Anterior cingulate cortex (tissue), 58 donors: Measurements from ENCODE around the gene POU6F1.
"Not testable (repeated sequence)": the region's sequence is repeated elsewhere in the genome, so short reads cannot be mapped to it uniquely, and the experiment has no call there.

ENCODE experiments used
- DNase-seq, 58 donors: peaks; one replicate each; lab custom pipeline; 2025; lab: John Stamatoyannopoulos, UW

The POU6F1 gene

GRCh38 chr12:51229116-51229809 lies 11.4 kb upstream of the POU6F1 start:
- no peak for DNase-seq

DNA sequence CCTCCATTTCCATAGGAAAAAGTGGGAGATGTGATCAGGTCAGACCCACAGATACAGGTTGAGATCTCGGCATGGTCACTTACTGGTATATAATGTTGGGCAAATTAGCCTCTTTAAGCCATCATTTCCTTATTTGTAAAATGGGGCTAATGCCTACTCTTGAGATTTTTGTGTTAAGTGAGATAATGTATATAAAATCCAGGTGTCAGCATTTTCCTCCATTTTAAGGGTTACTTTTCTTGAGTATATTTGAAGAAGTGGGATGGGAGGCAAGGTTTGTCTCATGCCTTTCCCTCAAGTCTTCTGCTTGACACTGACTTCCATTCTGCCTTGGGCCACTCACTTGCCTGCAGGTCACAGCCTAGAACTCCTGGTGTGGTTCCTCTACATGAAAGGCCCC lies 10.1 kb upstream of the POU6F1 start:
- DNase-seq = no peak

DNA sequence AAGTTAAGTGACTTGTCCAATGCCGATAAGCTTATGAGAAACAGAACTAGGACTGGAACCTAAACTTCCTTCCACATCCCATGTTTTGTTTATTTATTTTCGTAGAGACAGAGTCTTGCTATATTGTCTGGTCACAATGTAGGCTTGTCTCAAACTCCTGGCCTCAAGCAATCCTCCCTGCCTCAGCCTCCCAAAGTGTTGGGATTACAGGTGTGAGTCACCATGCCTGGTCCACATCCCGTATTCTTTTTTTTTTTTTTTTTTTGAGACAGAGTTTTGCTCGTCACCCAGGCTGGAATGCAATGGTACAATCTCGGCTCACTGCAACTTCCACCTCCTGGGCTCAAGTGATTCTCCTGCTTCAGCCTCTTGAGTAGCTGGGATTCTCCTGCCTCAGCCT lies 9.2 kb upstream of the POU6F1 start:
- not testable (repeated sequence) for DNase-seq

DNA sequence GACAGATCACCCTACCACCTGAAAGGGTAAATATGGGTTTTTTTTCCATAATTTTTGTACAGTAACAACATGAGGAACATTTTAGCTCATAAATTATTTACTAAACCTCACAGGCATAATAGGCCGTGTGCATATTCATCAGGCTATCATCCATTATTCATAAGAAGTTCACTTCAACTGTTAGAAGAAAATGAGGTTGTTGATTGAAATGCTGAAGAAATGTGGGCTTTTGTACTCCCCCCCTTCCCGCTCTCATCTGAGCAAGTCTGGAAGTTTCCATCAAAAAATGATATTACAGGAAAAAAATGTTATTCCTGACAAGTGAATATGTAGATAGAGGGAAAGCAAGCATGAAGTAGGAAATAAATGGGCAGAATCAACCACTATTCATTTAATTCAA lies 7.9 kb upstream of the POU6F1 start:
- DNase-seq = no peak

- no peak for DNase-seq
Observed at GRCh38 chr12:51225234-51225633, 7.4 kb upstream of the POU6F1 start.

DNA sequence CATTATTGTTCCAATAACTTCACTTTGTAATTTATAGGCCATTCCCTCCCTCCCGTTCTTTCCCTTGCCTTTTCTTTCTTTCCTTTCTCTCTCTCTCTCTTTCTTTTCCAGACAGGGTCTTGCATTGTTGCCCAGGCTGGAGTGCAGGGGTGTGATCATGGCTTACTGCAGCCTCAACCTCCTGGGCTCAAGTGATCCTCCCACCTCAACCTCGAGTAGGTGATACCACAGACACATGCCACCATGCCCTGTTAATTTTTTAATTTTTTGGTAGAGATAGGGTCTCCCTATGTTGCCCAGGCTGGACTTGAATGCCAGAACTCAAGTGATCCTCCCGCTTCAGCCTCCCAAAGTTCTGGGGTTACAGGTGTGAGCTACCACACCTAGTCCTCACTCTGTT lies 6.8 kb upstream of the POU6F1 start:
- DNase-seq = no peak

- peak in 1 of 58 donors; percentile 21 for DNase-seq
Observed at GRCh38 chr12:51222461-51222860, 4.6 kb upstream of the POU6F1 start.

DNA sequence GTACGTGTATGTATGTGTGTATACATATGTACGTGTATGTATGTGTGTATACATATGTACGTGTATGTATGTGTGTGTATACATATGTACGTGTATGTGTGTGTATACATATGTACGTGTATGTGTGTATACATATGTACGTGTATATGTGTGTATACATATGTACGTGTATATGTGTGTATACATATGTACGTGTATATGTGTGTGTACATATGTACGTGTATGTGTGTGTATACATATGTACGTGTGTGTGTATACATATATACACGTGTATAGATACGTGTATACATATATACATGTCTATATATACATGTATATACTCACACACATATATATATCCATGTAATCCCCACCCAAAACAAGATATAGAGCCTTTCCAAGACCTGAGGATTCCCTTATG lies 2.0 kb upstream of the POU6F1 start:
- not testable (repeated sequence) for DNase-seq

DNA sequence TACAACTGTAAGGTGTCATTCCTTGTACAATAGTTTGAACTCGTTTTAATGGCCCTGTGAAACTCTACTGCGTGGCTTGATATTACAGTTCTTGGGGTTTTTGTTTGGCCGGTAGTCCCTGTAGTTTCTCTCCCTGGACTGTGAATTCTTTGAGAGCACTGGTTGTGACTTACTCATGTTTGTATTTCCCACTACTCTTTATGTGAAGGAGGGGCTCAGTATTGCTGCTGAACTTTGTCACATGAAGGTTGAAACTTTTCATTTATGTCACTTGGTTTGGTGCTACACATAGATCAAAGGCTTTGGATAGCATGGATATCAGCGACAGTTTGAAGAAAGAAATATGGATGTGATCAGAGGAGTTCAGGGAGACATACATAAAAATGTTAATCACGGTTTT lies 1.5 kb upstream of the POU6F1 start:
- DNase-seq = no peak

DNA sequence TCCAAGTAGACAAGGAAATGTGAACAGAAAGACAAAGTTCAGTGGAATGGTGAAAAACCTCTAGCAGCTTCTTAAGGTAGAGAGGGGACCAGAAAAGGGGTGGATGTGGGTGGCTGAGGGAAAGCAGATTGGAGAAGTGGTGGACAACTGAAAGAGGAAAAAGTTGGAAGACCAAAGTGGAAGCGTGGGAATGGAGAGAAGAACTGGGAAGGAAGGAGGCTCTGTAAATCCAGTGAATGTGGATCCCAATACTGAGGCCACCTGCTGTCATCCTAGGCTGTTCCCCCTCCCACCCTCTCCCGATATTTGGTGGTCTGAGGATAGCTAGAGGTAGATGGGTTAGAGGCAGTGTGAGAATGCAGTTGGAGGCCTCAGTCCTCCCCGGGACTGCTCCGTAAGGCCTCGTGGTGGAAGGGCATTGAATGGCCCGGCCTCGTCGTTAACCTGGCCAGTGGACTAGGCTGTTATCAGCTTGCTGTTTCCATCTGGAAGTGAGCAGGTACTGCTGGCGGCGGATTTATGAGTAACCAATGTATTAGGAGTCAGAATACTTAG lies 822 bp upstream of the POU6F1 start:
- no peak for DNase-seq

DNA sequence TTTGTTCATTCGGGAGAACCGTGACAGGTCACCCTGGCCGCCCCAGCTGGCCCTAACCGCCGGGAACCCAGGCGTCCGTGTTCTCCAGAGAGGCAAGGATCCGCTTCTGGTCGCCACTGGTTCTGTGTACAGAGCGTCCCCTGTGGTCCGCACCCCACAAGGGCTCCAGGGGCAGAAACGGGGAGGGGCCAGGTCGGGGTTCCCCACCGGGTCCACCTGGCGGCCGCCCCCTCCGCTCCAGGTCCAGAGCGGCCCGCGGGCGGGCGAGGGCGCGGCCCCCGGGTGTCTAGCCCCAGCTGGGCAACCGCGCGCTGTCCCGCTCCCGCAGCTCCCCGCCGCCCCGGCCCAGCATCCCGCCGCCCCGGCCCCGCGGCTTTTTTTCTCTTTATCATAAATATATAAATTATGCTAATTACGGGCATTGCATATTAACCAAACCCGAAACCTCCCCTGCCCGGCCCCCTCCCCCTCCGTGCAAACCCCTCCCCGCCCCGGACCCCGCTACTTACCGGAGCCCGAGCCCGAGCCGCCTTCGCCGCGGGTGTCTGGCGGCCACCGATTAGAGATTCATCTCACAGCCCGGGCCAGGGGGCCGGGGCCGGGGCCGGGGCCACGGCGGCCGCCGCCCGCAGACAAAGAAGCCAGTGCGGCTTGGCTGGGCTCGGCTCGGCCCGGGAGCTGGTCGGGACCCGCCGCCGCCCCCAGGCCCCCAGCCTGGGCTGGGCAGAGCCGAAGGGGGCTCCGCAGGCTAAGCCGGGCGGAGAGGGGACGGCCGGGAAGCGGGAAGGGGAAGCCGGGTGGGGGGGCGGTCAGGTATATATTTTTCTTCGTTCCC lies 512 bp downstream of the POU6F1 start:
- peak in 50 of 58 donors; percentile 21 to 79 (median 58) for DNase-seq

DNA sequence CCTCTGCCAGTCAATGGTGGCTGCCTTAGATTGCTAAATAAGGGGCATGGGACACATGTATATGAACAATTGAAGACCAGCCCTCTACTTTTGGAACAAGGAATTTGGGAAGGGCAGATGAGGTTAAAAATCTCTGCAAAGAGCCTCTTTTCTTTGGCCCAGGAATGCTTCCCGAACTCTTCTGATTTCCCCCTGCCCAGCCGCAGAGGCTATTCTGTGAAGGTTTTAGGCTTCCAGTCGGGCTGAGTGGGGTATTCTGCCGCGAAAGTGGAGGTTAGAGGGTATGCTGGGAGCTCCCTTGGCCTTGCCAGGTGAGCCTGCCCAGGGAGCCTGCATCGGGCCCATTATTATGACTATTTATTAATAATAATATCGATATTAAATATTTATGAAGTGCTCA lies 1.2 kb downstream of the POU6F1 start:
- DNase-seq = peak in 1 of 58 donors; percentile 43

- DNase-seq = no peak
Observed at GRCh38 chr12:51214895-51215294, 3.0 kb downstream of the POU6F1 start.

DNA sequence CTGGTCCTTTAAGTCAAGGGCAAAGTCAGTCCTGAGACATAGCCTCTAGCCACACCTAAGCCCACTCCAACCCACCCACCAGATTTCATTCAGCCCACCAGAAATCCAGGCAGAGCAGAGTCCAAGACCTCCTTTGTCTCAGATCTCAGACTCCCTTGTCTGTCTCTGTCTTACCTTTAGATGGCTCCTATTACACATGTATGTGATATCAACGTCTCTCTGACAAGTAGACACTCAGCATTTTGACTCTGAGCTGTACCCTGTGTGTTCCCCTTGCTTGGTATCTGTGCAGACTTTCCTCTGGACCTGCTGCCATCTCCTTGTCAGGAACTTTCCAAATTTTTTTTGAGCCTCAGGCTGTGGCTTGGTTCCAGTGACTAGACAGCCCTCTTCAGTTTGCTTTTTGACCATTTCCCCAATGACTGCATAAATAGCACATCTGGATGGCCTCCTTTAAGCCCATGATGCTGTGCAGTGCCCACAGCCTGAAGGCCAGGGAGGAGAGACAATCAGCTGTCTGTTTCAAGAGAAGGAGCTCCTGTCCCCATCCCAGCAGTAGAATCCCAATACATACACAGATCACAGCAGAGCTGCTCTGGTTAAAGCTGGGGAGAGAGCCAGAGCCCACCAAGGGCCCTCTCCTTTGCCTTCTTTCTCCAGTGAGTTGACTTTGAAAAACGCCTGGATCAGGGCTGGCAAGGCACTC lies 7.0 kb downstream of the POU6F1 start:
- peak in 32 of 58 donors; percentile 7 to 74 (median 32) for DNase-seq

GRCh38 chr12:51209259-51209658 lies 8.6 kb downstream of the POU6F1 start:
- DNase-seq = no peak

DNA sequence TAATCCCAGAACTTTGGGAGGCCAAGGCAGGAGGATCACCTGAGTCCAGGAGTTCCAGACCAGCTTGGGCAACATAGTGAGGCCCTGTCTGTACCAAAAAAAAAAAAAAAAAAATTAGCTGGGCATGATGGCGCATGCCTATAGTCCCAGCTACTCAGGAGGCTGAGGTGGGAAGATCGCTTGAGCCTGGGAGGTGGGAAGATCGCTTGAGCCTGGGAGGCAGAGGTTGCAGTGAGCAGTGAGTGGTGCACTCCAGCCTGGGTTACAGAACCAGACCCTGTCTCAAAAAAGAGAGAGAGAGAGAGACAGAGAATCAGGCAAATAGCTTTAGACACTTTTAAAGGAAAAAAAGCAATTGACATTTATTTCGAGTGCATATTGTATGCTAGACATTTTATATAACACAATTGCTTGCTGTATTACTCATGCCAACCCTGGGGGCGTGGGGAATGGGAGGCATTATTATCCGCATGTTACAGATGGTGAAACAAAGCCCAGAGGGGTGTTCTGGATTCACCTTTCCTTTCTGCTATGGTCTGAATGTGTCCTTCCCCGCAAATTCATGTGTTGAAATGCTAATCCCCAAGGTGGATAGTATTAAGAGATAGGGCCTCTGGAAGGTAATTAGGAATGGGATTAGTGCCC lies 9.7 kb downstream of the POU6F1 start:
- no peak for DNase-seq

- peak in 23 of 58 donors; percentile 7 to 59 (median 33) for DNase-seq
Observed at GRCh38 chr12:51205350-51205749, 12.5 kb downstream of the POU6F1 start.

GRCh38 chr12:51202718-51203117 lies 15.1 kb downstream of the POU6F1 start:
- no peak for DNase-seq

GRCh38 chr12:51200806-51201205 lies 17.1 kb downstream of the POU6F1 start:
- DNase-seq = no peak

GRCh38 chr12:51200156-51200555 lies 17.7 kb downstream of the POU6F1 start:
- DNase-seq = no peak
